HepG2 (cell line): ENCODE results near the gene BLOC1S4. TPM values are rescaled to one million over a fixed set of nuclear protein-coding genes. Genes with fewer than 3 reads are reported as not detected.

ENCODE experiments used
- ATF1 ChIP-seq: IDR thresholded peaks from 2 replicates; pipeline ENCODE4 v1.6.1; 2016; ENCODE audit warnings: mild to moderate bottlenecking, control low read depth
- FLYWCH1 ChIP-seq: sonication (generic); formaldehyde crosslinking; IDR thresholded peaks from 2 replicates; pipeline ENCODE4 v1.8.1; 2023; ENCODE audit warnings: mild to moderate bottlenecking, missing genetic modification reagents
- GTF2F1 ChIP-seq: fragments of 150-350 bp; IDR thresholded peaks from 2 replicates; pipeline ENCODE4 v1.6.1; 2014; ENCODE audit warnings: low read length
- HOXD1 ChIP-seq: sonication (generic); formaldehyde crosslinking; IDR thresholded peaks from 2 replicates; pipeline ENCODE4 v1.5.0; 2020; ENCODE audit warnings: missing genetic modification reagents
- IRF2 ChIP-seq: IDR thresholded peaks from 2 replicates; pipeline ENCODE4 v1.6.1; 2018; ENCODE audit warnings: missing genetic modification reagents, missing compliant biosample characterization
- JUNB ChIP-seq: sonication (generic); formaldehyde crosslinking; IDR thresholded peaks from 2 replicates; pipeline ENCODE4 v1.8.0; 2022; ENCODE audit warnings: missing genetic modification reagents, mild to moderate bottlenecking, borderline replicate concordance
- KAT7 ChIP-seq: IDR thresholded peaks from 2 replicates; pipeline ENCODE4 v1.6.1; 2018; ENCODE audit warnings: borderline replicate concordance, missing compliant biosample characterization
- KMT2A ChIP-seq: sonication (generic); formaldehyde crosslinking; IDR thresholded peaks from 2 replicates; pipeline ENCODE4 v1.4.0; 2020; ENCODE audit warnings: missing genetic modification reagents
- PLRG1 ChIP-seq: fragments of 450-650 bp; conservative IDR thresholded peaks from 2 replicates; pipeline ENCODE4 v1.6.1; 2016
- PPARG ChIP-seq: conservative IDR thresholded peaks from 2 replicates; pipeline ENCODE4 v1.6.1; 2016; ENCODE audit warnings: missing biosample characterization, missing genetic modification reagents
- RAD51 ChIP-seq: fragments of 450-650 bp; IDR thresholded peaks from 2 replicates; pipeline ENCODE4 v1.6.1; 2016; ENCODE audit warnings: borderline replicate concordance
- RCOR2 ChIP-seq: IDR thresholded peaks from 2 replicates; pipeline ENCODE4 v1.6.1; 2016; ENCODE audit warnings: missing biosample characterization, missing genetic modification reagents
- RFX1 ChIP-seq: fragments of 450-650 bp; IDR thresholded peaks from 2 replicates; pipeline ENCODE4 v1.6.1; 2017
- SAP130 ChIP-seq: IDR thresholded peaks from 2 replicates; pipeline ENCODE4 v1.6.1; 2016; ENCODE audit warnings: low read depth
- SOX13 ChIP-seq, 3 experiments: fragments of 450-650 bp in 1 of 3; sonication (generic) in 1 of 3; formaldehyde crosslinking in 1 of 3; IDR thresholded peaks in 2 of 3; conservative IDR thresholded peaks in 1 of 3; 2 replicates each; pipeline versions ENCODE4 v1.5.0 to v1.6.1; 2016 to 2020; ENCODE audit warnings: antibody characterized with exemption in 1 of 3, mild to moderate bottlenecking in 1 of 3, missing compliant biosample characterization in 1 of 3, missing genetic modification reagents in 1 of 3, moderate library complexity in 1 of 3
- TMF1 ChIP-seq: sonication (generic); formaldehyde crosslinking; IDR thresholded peaks from 2 replicates; pipeline ENCODE4 v1.8.1; 2022; ENCODE audit warnings: low read depth, missing genetic modification reagents
- XBP1 ChIP-seq: sonication (generic); formaldehyde crosslinking; IDR thresholded peaks from 2 replicates; pipeline ENCODE4 v1.5.0; 2020; ENCODE audit warnings: missing genetic modification reagents
- ZBTB1 ChIP-seq: sonication (generic); formaldehyde crosslinking; IDR thresholded peaks from 2 replicates; pipeline ENCODE4 v1.4.0; 2020; ENCODE audit warnings: missing genetic modification reagents, borderline replicate concordance
- ZFP90 ChIP-seq: sonication (generic); formaldehyde crosslinking; IDR thresholded peaks from 2 replicates; pipeline ENCODE4 v1.8.0; 2022; ENCODE audit warnings: missing genetic modification reagents, mild to moderate bottlenecking, inconsistent platforms, borderline replicate concordance
- ZNF18 ChIP-seq: sonication (generic); formaldehyde crosslinking; IDR thresholded peaks from 2 replicates; pipeline ENCODE4 v1.8.0; 2022; ENCODE audit warnings: mild to moderate bottlenecking, missing genetic modification reagents; ENCODE audit not compliant: insufficient replicate concordance
- ZNF224 ChIP-seq: sonication (generic); formaldehyde crosslinking; IDR thresholded peaks from 2 replicates; pipeline ENCODE4 v1.5.0; 2020; ENCODE audit warnings: mild to moderate bottlenecking, missing genetic modification reagents
- ZNF264 ChIP-seq: sonication (generic); formaldehyde crosslinking; IDR thresholded peaks from 2 replicates; pipeline ENCODE4 v1.4.0; 2020; ENCODE audit warnings: missing genetic modification reagents
- ZNF354B ChIP-seq: sonication (generic); formaldehyde crosslinking; IDR thresholded peaks from 2 replicates; pipeline ENCODE4 v1.8.0; 2022; ENCODE audit warnings: mild to moderate bottlenecking, missing genetic modification reagents
- ZNF446 ChIP-seq: sonication (generic); formaldehyde crosslinking; IDR thresholded peaks from 2 replicates; pipeline ENCODE4 v1.5.0; 2020; ENCODE audit warnings: mild to moderate bottlenecking, missing genetic modification reagents
- ZNF512B ChIP-seq: sonication (generic); formaldehyde crosslinking; IDR thresholded peaks from 2 replicates; pipeline ENCODE4 v1.5.1; 2020; ENCODE audit warnings: missing genetic modification reagents, mild to moderate bottlenecking, borderline replicate concordance
- ZNF572 ChIP-seq: sonication (generic); formaldehyde crosslinking; IDR thresholded peaks from 2 replicates; pipeline ENCODE4 v1.5.1; 2020; ENCODE audit warnings: mild to moderate bottlenecking, missing genetic modification reagents
- ZNF773 ChIP-seq: sonication (generic); formaldehyde crosslinking; IDR thresholded peaks from 2 replicates; pipeline ENCODE4 v1.4.0; 2020; ENCODE audit warnings: missing genetic modification reagents, borderline replicate concordance
- ZSCAN20 ChIP-seq: sonication (generic); formaldehyde crosslinking; IDR thresholded peaks from 2 replicates; pipeline ENCODE4 v1.4.0; 2020; ENCODE audit warnings: missing genetic modification reagents, mild to moderate bottlenecking, borderline replicate concordance
- polyA plus RNA-seq, 8 experiments: library from polyadenylated mRNA; depleted of rRNA in 3 of 8; stranded (reverse) in 7 of 8; unstranded in 1 of 8; fragments of >200 nt; fragmentation: Illumina TruSeq in 4 of 8; extraction: Trizol in 4 of 8; gene quantifications; 2 replicates each; pipeline versions ENCODE4 v1.2.1 to v1.2.3, GENCODE V29; 2011 to 2016; ENCODE audit warnings: low read depth in 4 of 8, missing spikeins in 1 of 8, mixed read lengths in 1 of 8; ENCODE audit not compliant: insufficient read depth in 1 of 8
- total RNA-seq, 5 experiments: library from RNA; depleted of rRNA; stranded (reverse); fragments of >200 nt; fragmentation: Illumina TruSeq; extraction: Trizol; gene quantifications; 2 replicates each; pipeline ENCODE4 v1.2.3, GENCODE V29; 2016; ENCODE audit warnings: low read depth in 1 of 5

Gene BLOC1S4
- total and polyA plus RNA-seq, 2 of the 13 experiments (the other 11 are each of a cell fraction or from before 2014, with no cell fraction given), result 15.5 to 20.9 TPM

GRCh38 chr4:6732441-6733357 is 16.7 kb downstream of the BLOC1S4 start (continued):
- peak; percentile 82; the same call in 1 of the 2 replicates for TF ChIP-seq XBP1
- TF ChIP-seq SAP130 (CRISPR knock-in tag), result peak; percentile 86
- no peak for TF ChIP-seq FLYWCH1
- no peak for TF ChIP-seq ZNF446 (CRISPR knock-in tag)
- 0 out of 2 replicates have a peak, but pooled peaks have one; percentile 2 for TF ChIP-seq ZNF224
- no peak for TF ChIP-seq KAT7
- no peak for TF ChIP-seq ZNF354B (CRISPR knock-in tag)
- TF ChIP-seq RFX1, result no peak
- no peak for TF ChIP-seq TMF1 (CRISPR knock-in tag)
- no peak for TF ChIP-seq JUNB (CRISPR knock-in tag)
- TF ChIP-seq ZNF264 (CRISPR knock-in tag), result no peak
- no peak for TF ChIP-seq ZNF572 (CRISPR knock-in tag)
- TF ChIP-seq ZNF773, result no peak; the same call in 1 of the 2 replicates
- TF ChIP-seq ZFP90 (CRISPR knock-in tag), result peak; percentile 61
- TF ChIP-seq RAD51, result no peak
- no peak for TF ChIP-seq KMT2A (CRISPR knock-in tag)
- no peak for TF ChIP-seq PLRG1
- TF ChIP-seq IRF2, result no peak
- no peak for TF ChIP-seq ATF1 (CRISPR knock-in tag)
- TF ChIP-seq ZBTB1 (CRISPR knock-in tag), result no peak
- TF ChIP-seq PPARG (CRISPR knock-in tag), result no peak
- no peak for TF ChIP-seq ZSCAN20
- TF ChIP-seq RCOR2 (CRISPR knock-in tag), result no peak
- no peak for TF ChIP-seq ZNF18 (CRISPR knock-in tag)
- TF ChIP-seq HOXD1 (CRISPR knock-in tag), result no peak; the same call in 1 of the 2 replicates
- no peak for TF ChIP-seq GTF2F1
- no peak for TF ChIP-seq ZNF512B (CRISPR knock-in tag)
- no peak for TF ChIP-seq SOX13 (IDR thresholded peaks at IDR 0.05)
- peak in 1 of 2 experiments; percentile 24; a peak in 1 of 4 replicates for TF ChIP-seq SOX13 (CRISPR knock-in tag; conservative IDR thresholded peaks at IDR 0.05 in 1 of 2, IDR thresholded peaks at IDR 0.05 in 1 of 2)
